Astrocyte (in vitro differentiated cells and primary cell): Measurements from ENCODE around the gene CELF1. TPM values are rescaled to one million over a fixed set of nuclear protein-coding genes. Genes with fewer than 3 reads are reported as not detected.

Source experiments
- DNase-seq: peaks from one replicate; pipeline ENCODE4 v3.0.0-alpha.2; 2010; ENCODE audit warnings: low read depth
- FAIRE-seq: peaks from 2 replicates; lab custom pipeline; 2011; peaks lifted over from hg19 to GRCh38; lab: Jason Lieb, UNC
- H2AFZ ChIP-seq: 2 replicates; pipeline ENCODE4 v1.6.0; 2012; ENCODE audit warnings: low read depth, low read length, inconsistent platforms
- H3K27ac ChIP-seq: 2 replicates; pipeline ENCODE4 v1.5.1; 2011; ENCODE audit warnings: low read depth, low read length, inconsistent platforms
- H3K27me3 ChIP-seq: 2 replicates; pipeline ENCODE4 v1.6.0; 2011; ENCODE audit warnings: low read length, inconsistent platforms; ENCODE audit not compliant: insufficient read depth
- H3K36me3 ChIP-seq: 2 replicates; pipeline ENCODE4 v1.5.1; 2011; ENCODE audit warnings: low read length, inconsistent platforms; ENCODE audit not compliant: insufficient read depth
- H3K4me1 ChIP-seq: 2 replicates; pipeline ENCODE4 v1.5.1; 2011; ENCODE audit warnings: low read length, inconsistent platforms; ENCODE audit not compliant: insufficient read depth
- H3K4me2 ChIP-seq: 2 replicates; pipeline ENCODE4 v1.6.0; 2012; ENCODE audit warnings: low read length, inconsistent platforms
- H3K4me3 ChIP-seq: 2 replicates; pipeline ENCODE4 v1.5.1; 2011; ENCODE audit warnings: low read depth, mild to moderate bottlenecking, low read length, inconsistent platforms; ENCODE audit not compliant: insufficient read depth
- H3K79me2 ChIP-seq: 2 replicates; pipeline ENCODE4 v1.6.0; 2012; ENCODE audit warnings: mild to moderate bottlenecking, low read length, inconsistent platforms; ENCODE audit not compliant: insufficient read depth
- H3K9ac ChIP-seq: 2 replicates; pipeline ENCODE4 v1.6.0; 2012; ENCODE audit warnings: mild to moderate bottlenecking, low read length, inconsistent platforms
- H3K9me3 ChIP-seq: 2 replicates; pipeline ENCODE4 v1.5.1; 2012; ENCODE audit warnings: low read depth, mild to moderate bottlenecking, low read length, inconsistent platforms; ENCODE audit not compliant: insufficient read depth
- H4K20me1 ChIP-seq: 2 replicates; pipeline ENCODE4 v1.6.0; 2012; ENCODE audit warnings: low read length, inconsistent platforms; ENCODE audit not compliant: insufficient read depth
- H3K27ac Mint-ChIP-seq: one replicate; pipeline ENCODE4 v1.8.0; 2021; ENCODE audit warnings: mild to moderate bottlenecking, mixed read lengths; ENCODE audit not compliant: unreplicated experiment
- H3K27me3 Mint-ChIP-seq: one replicate; pipeline ENCODE4 v1.8.0; 2021; ENCODE audit warnings: low read depth, mixed read lengths; ENCODE audit not compliant: unreplicated experiment
- H3K36me3 Mint-ChIP-seq: one replicate; pipeline ENCODE4 v1.8.0; 2021; ENCODE audit warnings: low read depth, mixed read lengths; ENCODE audit not compliant: unreplicated experiment
- H3K4me1 Mint-ChIP-seq: one replicate; pipeline ENCODE4 v1.8.0; 2021; ENCODE audit warnings: low read depth, mixed read lengths; ENCODE audit not compliant: unreplicated experiment
- H3K4me3 Mint-ChIP-seq: one replicate; pipeline ENCODE4 v1.8.0; 2021; ENCODE audit warnings: mild to moderate bottlenecking, moderate library complexity, mixed read lengths; ENCODE audit not compliant: unreplicated experiment
- H3K9me3 Mint-ChIP-seq: one replicate; pipeline ENCODE4 v1.8.0; 2021; ENCODE audit warnings: mild to moderate bottlenecking, mixed read lengths; ENCODE audit not compliant: unreplicated experiment
- EZH2 ChIP-seq: IDR thresholded peaks from 2 replicates; pipeline ENCODE4 v1.6.1; 2012; ENCODE audit warnings: mild to moderate bottlenecking, low read length, inconsistent platforms; ENCODE audit not compliant: insufficient read depth
- total RNA-seq: library from RNA; stranded (reverse); gene quantifications from 2 replicates; pipeline ENCODE4 v1.2.1, GENCODE V29; 2021
- TF ChIP-seq, protein P1 (sequence below): IDR thresholded peaks from 2 replicates; pipeline ENCODE4 v1.5.1; 2011; ENCODE audit warnings: low read depth, mild to moderate bottlenecking, inconsistent platforms, low read length, moderate library complexity; ENCODE audit not compliant: insufficient read depth

Gene CELF1
- total RNA-seq, 1 donor from 2014 or later = 101 TPM

DNA sequence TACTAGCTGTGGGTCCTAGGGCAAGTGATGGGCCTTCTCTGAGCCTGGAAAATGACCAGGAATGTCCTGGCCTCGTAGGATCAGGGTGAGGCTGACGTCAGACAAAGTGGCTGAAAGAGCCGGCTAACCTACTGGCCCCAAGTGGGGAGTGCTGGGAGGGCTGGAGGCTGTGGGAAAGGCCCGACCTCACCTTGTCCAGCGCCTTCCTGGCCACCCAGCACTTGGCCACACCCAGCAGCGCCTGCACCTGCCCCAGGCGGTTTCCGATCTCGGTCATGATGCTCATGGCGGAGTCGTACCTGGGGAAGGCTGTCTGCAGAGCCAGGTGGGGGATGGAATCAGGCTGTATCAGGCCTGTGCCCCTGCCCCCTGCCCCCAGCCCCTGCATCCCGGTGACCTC, 111.5 kb downstream of the CELF1 start:
- no peaks in the 10 kb centered on the region for H3K27me3 Mint-ChIP-seq
- Histone ChIP-seq H3K9me3 (no peaks in the 10 kb centered on the region), H2AFZ (no peak overlapping the region), H3K4me3 (no peak overlapping the region), H3K27ac (no peak overlapping the region), H3K79me2 (no peaks in the 10 kb centered on the region), H4K20me1 (no peaks in the 10 kb centered on the region), H3K4me1 (no peaks in the 10 kb centered on the region), H3K27me3 (no peaks in the 10 kb centered on the region), H3K9ac (no peak overlapping the region), H3K4me2 (no peak overlapping the region), H3K36me3 (no peaks in the 10 kb centered on the region)
- TF ChIP-seq EZH2 = no peak
- TF ChIP-seq, protein P1, sequence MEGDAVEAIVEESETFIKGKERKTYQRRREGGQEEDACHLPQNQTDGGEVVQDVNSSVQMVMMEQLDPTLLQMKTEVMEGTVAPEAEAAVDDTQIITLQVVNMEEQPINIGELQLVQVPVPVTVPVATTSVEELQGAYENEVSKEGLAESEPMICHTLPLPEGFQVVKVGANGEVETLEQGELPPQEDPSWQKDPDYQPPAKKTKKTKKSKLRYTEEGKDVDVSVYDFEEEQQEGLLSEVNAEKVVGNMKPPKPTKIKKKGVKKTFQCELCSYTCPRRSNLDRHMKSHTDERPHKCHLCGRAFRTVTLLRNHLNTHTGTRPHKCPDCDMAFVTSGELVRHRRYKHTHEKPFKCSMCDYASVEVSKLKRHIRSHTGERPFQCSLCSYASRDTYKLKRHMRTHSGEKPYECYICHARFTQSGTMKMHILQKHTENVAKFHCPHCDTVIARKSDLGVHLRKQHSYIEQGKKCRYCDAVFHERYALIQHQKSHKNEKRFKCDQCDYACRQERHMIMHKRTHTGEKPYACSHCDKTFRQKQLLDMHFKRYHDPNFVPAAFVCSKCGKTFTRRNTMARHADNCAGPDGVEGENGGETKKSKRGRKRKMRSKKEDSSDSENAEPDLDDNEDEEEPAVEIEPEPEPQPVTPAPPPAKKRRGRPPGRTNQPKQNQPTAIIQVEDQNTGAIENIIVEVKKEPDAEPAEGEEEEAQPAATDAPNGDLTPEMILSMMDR = no peak
- no peak for FAIRE-seq
- no peak overlapping the region for H3K4me3 Mint-ChIP-seq
- no peak for DNase-seq
- no peaks in the 10 kb centered on the region for H3K9me3 Mint-ChIP-seq
- H3K36me3 Mint-ChIP-seq = peaks cover 15% of the 10 kb centered on the region
- no peaks in the 10 kb centered on the region for H3K4me1 Mint-ChIP-seq
- H3K27ac Mint-ChIP-seq = no peak overlapping the region

- no peaks in the 10 kb centered on the region for H3K79me2 ChIP-seq
- H3K9me3 Mint-ChIP-seq = no peaks in the 10 kb centered on the region
- no peaks in the 10 kb centered on the region for H3K27me3 Mint-ChIP-seq
- FAIRE-seq (no peak), DNase-seq (no peak)
- no peak overlapping the region for H3K27ac ChIP-seq
- H3K4me2 ChIP-seq = no peak overlapping the region
- H3K4me3 Mint-ChIP-seq = no peak overlapping the region
- H3K27ac Mint-ChIP-seq = no peak overlapping the region
- no peak for TF ChIP-seq EZH2
- TF ChIP-seq, protein P1 = no peak
- no peaks in the 10 kb centered on the region for H3K9me3 ChIP-seq
- no peaks in the 10 kb centered on the region for H3K4me1 Mint-ChIP-seq
- H4K20me1 ChIP-seq = no peaks in the 10 kb centered on the region
- H3K4me3 ChIP-seq = no peak overlapping the region
- no peak overlapping the region for H3K9ac ChIP-seq
- no peaks in the 10 kb centered on the region for H3K4me1 ChIP-seq
- H3K27me3 ChIP-seq = no peaks in the 10 kb centered on the region
- H3K36me3 ChIP-seq = no peaks in the 10 kb centered on the region
- H3K36me3 Mint-ChIP-seq = peaks cover 12% of the 10 kb centered on the region
- H2AFZ ChIP-seq = no peak overlapping the region
Measured at GRCh38 chr11:47440054-47440476, 112.9 kb downstream of the CELF1 start.

DNA sequence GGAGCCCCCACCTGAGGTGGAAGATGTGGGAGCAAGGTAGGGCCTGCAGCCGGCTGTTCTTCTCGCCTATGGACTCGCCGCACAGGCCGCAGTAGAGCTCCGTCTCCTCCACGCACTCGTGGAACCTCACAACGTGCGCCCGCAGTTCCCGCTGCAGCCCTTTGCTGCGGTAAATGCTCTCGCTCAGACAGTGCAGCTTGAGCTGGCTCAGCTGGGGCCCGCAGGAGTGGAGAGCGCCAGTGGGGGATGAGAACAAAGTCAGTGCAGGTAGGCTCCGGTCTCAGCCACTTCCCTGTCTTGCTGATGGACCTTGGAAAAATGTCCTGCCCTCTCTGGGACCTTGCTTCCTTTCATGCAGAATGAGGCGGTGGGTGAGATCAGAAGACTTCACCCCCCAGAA, 114.2 kb downstream of the CELF1 start:
- no peak overlapping the region for H3K27ac Mint-ChIP-seq
- no peak overlapping the region for H3K27ac ChIP-seq
- no peaks in the 10 kb centered on the region for H3K27me3 Mint-ChIP-seq
- H3K79me2 ChIP-seq = no peaks in the 10 kb centered on the region
- H3K9ac ChIP-seq = no peak overlapping the region
- no peaks in the 10 kb centered on the region for H3K9me3 ChIP-seq
- TF ChIP-seq EZH2 = no peak
- TF ChIP-seq, protein P1 = no peak
- no peak overlapping the region for H3K4me2 ChIP-seq
- no peaks in the 10 kb centered on the region for H3K9me3 Mint-ChIP-seq
- FAIRE-seq (no peak), DNase-seq (no peak)
- H2AFZ ChIP-seq = no peak overlapping the region
- peaks cover 5% of the 10 kb centered on the region for H3K4me1 ChIP-seq
- peaks cover 12% of the 10 kb centered on the region for H3K36me3 Mint-ChIP-seq
- no peaks in the 10 kb centered on the region for H3K27me3 ChIP-seq
- no peaks in the 10 kb centered on the region for H4K20me1 ChIP-seq
- H3K36me3 ChIP-seq = no peaks in the 10 kb centered on the region
- H3K4me3 Mint-ChIP-seq = no peak overlapping the region
- no peak overlapping the region for H3K4me3 ChIP-seq
- no peaks in the 10 kb centered on the region for H3K4me1 Mint-ChIP-seq
